HEK293 (cell line): ENCODE data around the gene NENF.

Experiments
- EGR2 ChIP-seq: fragments of 450-650 bp; formaldehyde crosslinking; IDR thresholded peaks from 2 replicates; pipeline ENCODE4 v1.5.1; 2016; ENCODE audit warnings: low read depth, missing biosample characterization, missing genetic modification characterization
- GLIS1 ChIP-seq: fragments of 450-650 bp; formaldehyde crosslinking; IDR thresholded peaks from 2 replicates; pipeline ENCODE4 v1.5.1; 2016; ENCODE audit warnings: missing biosample characterization, missing genetic modification characterization
- GLIS2 ChIP-seq: fragments of 450-650 bp; formaldehyde crosslinking; IDR thresholded peaks from 2 replicates; pipeline ENCODE4 v1.5.1; 2016; ENCODE audit warnings: missing biosample characterization, missing genetic modification characterization
- KLF17 ChIP-seq: fragments of 450-650 bp; formaldehyde crosslinking; IDR thresholded peaks from 2 replicates; pipeline ENCODE4 v1.5.1; 2016; ENCODE audit warnings: missing biosample characterization, missing genetic modification characterization
- KLF7 ChIP-seq: fragments of 450-650 bp; formaldehyde crosslinking; IDR thresholded peaks from 2 replicates; pipeline ENCODE4 v1.5.1; 2016; ENCODE audit warnings: missing biosample characterization, missing genetic modification characterization, borderline replicate concordance
- OSR2 ChIP-seq: fragments of 450-650 bp; formaldehyde crosslinking; IDR thresholded peaks from 2 replicates; pipeline ENCODE4 v1.5.1; 2016; ENCODE audit warnings: missing biosample characterization, missing genetic modification characterization
- SCRT1 ChIP-seq: fragments of 450-650 bp; formaldehyde crosslinking; IDR thresholded peaks from 2 replicates; pipeline ENCODE4 v1.5.1; 2016; ENCODE audit warnings: missing biosample characterization, missing genetic modification characterization, borderline replicate concordance
- SCRT2 ChIP-seq: fragments of 450-650 bp; formaldehyde crosslinking; IDR thresholded peaks from 2 replicates; pipeline ENCODE4 v1.5.1; 2016; ENCODE audit warnings: missing biosample characterization, missing genetic modification characterization
- ZFP37 ChIP-seq: fragments of 450-650 bp; formaldehyde crosslinking; IDR thresholded peaks from 2 replicates; pipeline ENCODE4 v1.5.1; 2016; ENCODE audit warnings: missing biosample characterization, missing genetic modification characterization
- ZNF155 ChIP-seq: fragments of 450-650 bp; formaldehyde crosslinking; IDR thresholded peaks from 2 replicates; pipeline ENCODE4 v1.5.1; 2016; ENCODE audit warnings: missing biosample characterization, missing genetic modification characterization
- ZNF16 ChIP-seq: fragments of 450-650 bp; formaldehyde crosslinking; IDR thresholded peaks from 2 replicates; pipeline ENCODE4 v1.5.1; 2016; ENCODE audit warnings: low read depth, missing biosample characterization, missing genetic modification characterization
- ZNF202 ChIP-seq: fragments of 450-650 bp; formaldehyde crosslinking; IDR thresholded peaks from 2 replicates; pipeline ENCODE4 v1.5.1; 2016; ENCODE audit warnings: missing biosample characterization, missing genetic modification characterization, borderline replicate concordance
- ZNF239 ChIP-seq: fragments of 450-650 bp; formaldehyde crosslinking; IDR thresholded peaks from 2 replicates; pipeline ENCODE4 v1.5.1; 2016; ENCODE audit warnings: missing biosample characterization, missing genetic modification characterization
- ZNF335 ChIP-seq: fragments of 450-650 bp; formaldehyde crosslinking; conservative IDR thresholded peaks from 2 replicates; pipeline ENCODE4 v1.5.1; 2016; ENCODE audit warnings: missing biosample characterization, missing genetic modification characterization
- ZNF362 ChIP-seq: fragments of 450-650 bp; formaldehyde crosslinking; IDR thresholded peaks from 2 replicates; pipeline ENCODE4 v1.5.1; 2016; ENCODE audit warnings: missing biosample characterization, missing genetic modification characterization
- ZNF416 ChIP-seq: fragments of 450-650 bp; formaldehyde crosslinking; IDR thresholded peaks from 2 replicates; pipeline ENCODE4 v1.5.1; 2016; ENCODE audit warnings: missing biosample characterization, missing genetic modification characterization
- ZNF513 ChIP-seq: fragments of 450-650 bp; IDR thresholded peaks from 2 replicates; pipeline ENCODE4 v1.5.1; 2018; ENCODE audit warnings: missing biosample characterization, missing genetic modification characterization
- ZNF629 ChIP-seq: fragments of 450-650 bp; formaldehyde crosslinking; IDR thresholded peaks from 2 replicates; pipeline ENCODE4 v1.5.1; 2017; ENCODE audit warnings: missing biosample characterization, missing genetic modification characterization
- ZNF660 ChIP-seq: fragments of 450-650 bp; IDR thresholded peaks from 2 replicates; pipeline ENCODE4 v1.5.1; 2018; ENCODE audit warnings: missing biosample characterization, mild to moderate bottlenecking, missing genetic modification characterization
- ZNF704 ChIP-seq: fragments of 450-650 bp; formaldehyde crosslinking; IDR thresholded peaks from 2 replicates; pipeline ENCODE4 v1.5.1; 2016; ENCODE audit warnings: missing biosample characterization, missing genetic modification characterization
- ZNF747 ChIP-seq: fragments of 450-650 bp; formaldehyde crosslinking; IDR thresholded peaks from 2 replicates; pipeline ENCODE4 v1.5.1; 2016; ENCODE audit warnings: missing biosample characterization, missing genetic modification characterization
- TF ChIP-seq, protein P1 (sequence below): fragments of 450-650 bp; formaldehyde crosslinking; IDR thresholded peaks from 2 replicates; pipeline ENCODE4 v1.5.1; 2016; ENCODE audit warnings: missing biosample characterization, missing genetic modification characterization
- TF ChIP-seq, protein P2 (sequence below): fragments of 450-650 bp; formaldehyde crosslinking; IDR thresholded peaks from 2 replicates; pipeline ENCODE4 v1.5.1; 2017; ENCODE audit warnings: missing biosample characterization, missing genetic modification characterization
- TF ChIP-seq, protein P3 (sequence below): fragments of 450-650 bp; formaldehyde crosslinking; IDR thresholded peaks from 2 replicates; pipeline ENCODE4 v1.5.1; 2017; ENCODE audit warnings: missing biosample characterization, missing genetic modification characterization
- TF ChIP-seq, protein P4 (sequence below): fragments of 450-650 bp; formaldehyde crosslinking; IDR thresholded peaks from 2 replicates; pipeline ENCODE4 v1.5.1; 2016; ENCODE audit warnings: missing biosample characterization, missing genetic modification characterization

Gene NENF

DNA sequence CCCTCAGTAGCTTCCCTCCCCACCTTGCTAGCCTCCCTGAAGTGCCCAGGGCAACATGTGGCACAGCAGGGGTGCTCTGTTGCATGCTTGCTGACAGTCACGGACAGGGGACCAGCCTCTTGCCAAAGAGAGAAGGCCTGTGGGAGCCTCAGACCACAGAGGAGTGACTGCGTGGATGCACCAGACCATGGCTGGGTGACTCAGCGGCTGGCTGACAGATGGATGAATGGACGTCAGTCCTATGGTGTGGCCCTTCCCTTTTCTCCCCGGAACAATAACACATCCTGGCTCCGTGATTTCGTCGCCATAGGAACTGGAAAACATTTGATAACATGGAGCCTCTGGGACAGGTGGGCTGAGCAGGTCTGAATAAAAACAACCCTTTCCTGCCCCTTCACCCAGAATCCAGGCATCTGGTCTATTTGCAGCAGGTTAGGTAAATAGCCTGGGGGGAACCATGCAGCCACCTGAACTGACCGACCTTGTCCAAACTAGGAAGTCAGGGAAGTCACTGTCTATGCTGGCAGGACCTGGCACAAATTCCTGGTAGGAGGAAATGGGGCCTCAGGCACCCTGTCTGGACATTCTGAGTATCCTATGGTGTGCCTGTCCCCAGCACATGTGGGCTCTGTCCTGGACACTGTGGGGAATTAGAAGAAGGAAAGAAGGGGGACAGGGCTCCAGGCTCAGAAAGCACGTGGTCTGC is 53.3 kb downstream of the NENF start (continued):
- TF ChIP-seq, protein P1, sequence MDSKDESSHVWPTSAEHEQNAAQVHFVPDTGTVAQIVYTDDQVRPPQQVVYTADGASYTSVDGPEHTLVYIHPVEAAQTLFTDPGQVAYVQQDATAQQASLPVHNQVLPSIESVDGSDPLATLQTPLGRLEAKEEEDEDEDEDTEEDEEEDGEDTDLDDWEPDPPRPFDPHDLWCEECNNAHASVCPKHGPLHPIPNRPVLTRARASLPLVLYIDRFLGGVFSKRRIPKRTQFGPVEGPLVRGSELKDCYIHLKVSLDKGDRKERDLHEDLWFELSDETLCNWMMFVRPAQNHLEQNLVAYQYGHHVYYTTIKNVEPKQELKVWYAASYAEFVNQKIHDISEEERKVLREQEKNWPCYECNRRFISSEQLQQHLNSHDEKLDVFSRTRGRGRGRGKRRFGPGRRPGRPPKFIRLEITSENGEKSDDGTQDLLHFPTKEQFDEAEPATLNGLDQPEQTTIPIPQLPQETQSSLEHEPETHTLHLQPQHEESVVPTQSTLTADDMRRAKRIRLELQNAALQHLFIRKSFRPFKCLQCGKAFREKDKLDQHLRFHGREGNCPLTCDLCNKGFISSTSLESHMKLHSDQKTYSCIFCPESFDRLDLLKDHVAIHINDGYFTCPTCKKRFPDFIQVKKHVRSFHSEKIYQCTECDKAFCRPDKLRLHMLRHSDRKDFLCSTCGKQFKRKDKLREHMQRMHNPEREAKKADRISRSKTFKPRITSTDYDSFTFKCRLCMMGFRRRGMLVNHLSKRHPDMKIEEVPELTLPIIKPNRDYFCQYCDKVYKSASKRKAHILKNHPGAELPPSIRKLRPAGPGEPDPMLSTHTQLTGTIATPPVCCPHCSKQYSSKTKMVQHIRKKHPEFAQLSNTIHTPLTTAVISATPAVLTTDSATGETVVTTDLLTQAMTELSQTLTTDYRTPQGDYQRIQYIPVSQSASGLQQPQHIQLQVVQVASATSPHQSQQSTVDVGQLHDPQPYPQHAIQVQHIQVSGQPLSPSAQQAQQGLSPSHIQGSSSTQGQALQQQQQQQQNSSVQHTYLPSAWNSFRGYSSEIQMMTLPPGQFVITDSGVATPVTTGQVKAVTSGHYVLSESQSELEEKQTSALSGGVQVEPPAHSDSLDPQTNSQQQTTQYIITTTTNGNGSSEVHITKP (tag by site-specific recombination): peak; percentile 72
- no peak for TF ChIP-seq ZNF513 (tag by site-specific recombination)
- peak; percentile 59; the same call in 1 of the 2 replicates for TF ChIP-seq GLIS2 (tag by site-specific recombination)
- TF ChIP-seq, protein P2, sequence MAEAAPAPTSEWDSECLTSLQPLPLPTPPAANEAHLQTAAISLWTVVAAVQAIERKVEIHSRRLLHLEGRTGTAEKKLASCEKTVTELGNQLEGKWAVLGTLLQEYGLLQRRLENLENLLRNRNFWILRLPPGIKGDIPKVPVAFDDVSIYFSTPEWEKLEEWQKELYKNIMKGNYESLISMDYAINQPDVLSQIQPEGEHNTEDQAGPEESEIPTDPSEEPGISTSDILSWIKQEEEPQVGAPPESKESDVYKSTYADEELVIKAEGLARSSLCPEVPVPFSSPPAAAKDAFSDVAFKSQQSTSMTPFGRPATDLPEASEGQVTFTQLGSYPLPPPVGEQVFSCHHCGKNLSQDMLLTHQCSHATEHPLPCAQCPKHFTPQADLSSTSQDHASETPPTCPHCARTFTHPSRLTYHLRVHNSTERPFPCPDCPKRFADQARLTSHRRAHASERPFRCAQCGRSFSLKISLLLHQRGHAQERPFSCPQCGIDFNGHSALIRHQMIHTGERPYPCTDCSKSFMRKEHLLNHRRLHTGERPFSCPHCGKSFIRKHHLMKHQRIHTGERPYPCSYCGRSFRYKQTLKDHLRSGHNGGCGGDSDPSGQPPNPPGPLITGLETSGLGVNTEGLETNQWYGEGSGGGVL (tag by site-specific recombination): peak; percentile 94
- TF ChIP-seq ZNF155 (tag by site-specific recombination): no peak
- TF ChIP-seq KLF7 (tag by site-specific recombination): no peak
- no peak for TF ChIP-seq ZNF16
- TF ChIP-seq ZNF629 (tag by site-specific recombination): peak; percentile 58; the same call in 1 of the 2 replicates
- TF ChIP-seq, protein P3, sequence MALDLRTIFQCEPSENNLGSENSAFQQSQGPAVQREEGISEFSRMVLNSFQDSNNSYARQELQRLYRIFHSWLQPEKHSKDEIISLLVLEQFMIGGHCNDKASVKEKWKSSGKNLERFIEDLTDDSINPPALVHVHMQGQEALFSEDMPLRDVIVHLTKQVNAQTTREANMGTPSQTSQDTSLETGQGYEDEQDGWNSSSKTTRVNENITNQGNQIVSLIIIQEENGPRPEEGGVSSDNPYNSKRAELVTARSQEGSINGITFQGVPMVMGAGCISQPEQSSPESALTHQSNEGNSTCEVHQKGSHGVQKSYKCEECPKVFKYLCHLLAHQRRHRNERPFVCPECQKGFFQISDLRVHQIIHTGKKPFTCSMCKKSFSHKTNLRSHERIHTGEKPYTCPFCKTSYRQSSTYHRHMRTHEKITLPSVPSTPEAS (tag by site-specific recombination): peak; percentile 15; the same call in 1 of the 2 replicates
- no peak for TF ChIP-seq OSR2 (tag by site-specific recombination)
- no peak for TF ChIP-seq ZNF704 (tag by site-specific recombination)
- no peak for TF ChIP-seq EGR2 (tag by site-specific recombination)
- TF ChIP-seq SCRT1 (tag by site-specific recombination): peak; percentile 81
- TF ChIP-seq ZFP37 (tag by site-specific recombination): 0 out of 2 replicates have a peak, but pooled peaks have one; percentile 40
- TF ChIP-seq ZNF202 (tag by site-specific recombination): no peak
- TF ChIP-seq KLF17 (tag by site-specific recombination): peak; percentile 58; the same call in 1 of the 2 replicates
- no peak for TF ChIP-seq ZNF416 (tag by site-specific recombination)
- TF ChIP-seq ZNF362 (tag by site-specific recombination): no peak
- TF ChIP-seq ZNF335 (tag by site-specific recombination): peak; percentile 87
- TF ChIP-seq SCRT2 (tag by site-specific recombination): peak; percentile 99
- no peak for TF ChIP-seq ZNF239
- peak; percentile 56 for TF ChIP-seq GLIS1 (tag by site-specific recombination)
- TF ChIP-seq, protein P4, sequence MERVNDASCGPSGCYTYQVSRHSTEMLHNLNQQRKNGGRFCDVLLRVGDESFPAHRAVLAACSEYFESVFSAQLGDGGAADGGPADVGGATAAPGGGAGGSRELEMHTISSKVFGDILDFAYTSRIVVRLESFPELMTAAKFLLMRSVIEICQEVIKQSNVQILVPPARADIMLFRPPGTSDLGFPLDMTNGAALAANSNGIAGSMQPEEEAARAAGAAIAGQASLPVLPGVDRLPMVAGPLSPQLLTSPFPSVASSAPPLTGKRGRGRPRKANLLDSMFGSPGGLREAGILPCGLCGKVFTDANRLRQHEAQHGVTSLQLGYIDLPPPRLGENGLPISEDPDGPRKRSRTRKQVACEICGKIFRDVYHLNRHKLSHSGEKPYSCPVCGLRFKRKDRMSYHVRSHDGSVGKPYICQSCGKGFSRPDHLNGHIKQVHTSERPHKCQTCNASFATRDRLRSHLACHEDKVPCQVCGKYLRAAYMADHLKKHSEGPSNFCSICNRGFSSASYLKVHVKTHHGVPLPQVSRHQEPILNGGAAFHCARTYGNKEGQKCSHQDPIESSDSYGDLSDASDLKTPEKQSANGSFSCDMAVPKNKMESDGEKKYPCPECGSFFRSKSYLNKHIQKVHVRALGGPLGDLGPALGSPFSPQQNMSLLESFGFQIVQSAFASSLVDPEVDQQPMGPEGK (tag by site-specific recombination): peak; percentile 46
- no peak for TF ChIP-seq ZNF747 (tag by site-specific recombination)
- TF ChIP-seq ZNF660 (tag by site-specific recombination): 0 out of 2 replicates have a peak, but pooled peaks have one; percentile 53
